IMR-90 (cell line): Measurements from ENCODE around the gene FOSL2. TPM values are rescaled to one million over a fixed set of nuclear protein-coding genes. Genes with fewer than 3 reads are reported as not detected.
A peak's percentile ranks its signal among the peaks of the same experiment; 100 is the strongest.

ENCODE experiments used
- ATAC-seq: fragments of 200-7000 bp; cut with Tn5 transposase; 2 replicates; pipeline ENCODE4 v1.9.1; 2020; ENCODE audit warnings: low read depth, mild to moderate bottlenecking, moderate library complexity
- BruUV-seq: library from RNA; stranded (reverse); fragments of 400-500 nt; replicated peaks from 2 replicates; lab custom pipeline; 2021; lab: Mats Ljungman, UMichigan
- CTCF ChIA-PET: fragments of 300-600 bp; formaldehyde crosslinking; extraction: SDS; loops from one replicate; lab custom pipeline; 2021; ENCODE audit warnings: antibody characterized with exemption; lab: Yijun Ruan, JAX
- POLR2A ChIA-PET: fragments of 300-600 bp; sonication (Branson Sonifier 250); formaldehyde crosslinking; loops from one replicate; lab custom pipeline; 2022; ENCODE audit warnings: antibody characterized with exemption; ENCODE audit not compliant: unreplicated experiment; lab: Charles Lee
- DNase-seq: peaks from one replicate; pipeline ENCODE4 v3.0.0; 2013
- H2AFZ ChIP-seq: replicated peaks from 2 replicates; pipeline ENCODE3; 2013; ENCODE audit warnings: low read length, mild to moderate bottlenecking; ENCODE audit not compliant: poor library complexity
- H2AK5ac ChIP-seq: 2 replicates; pipeline ENCODE4 v1.6.1; 2013; ENCODE audit warnings: low read depth, low read length, inconsistent platforms
- H2AK9ac ChIP-seq: replicated peaks from 2 replicates; pipeline ENCODE3; 2013; ENCODE audit warnings: mild to moderate bottlenecking, low read depth, low read length, moderate library complexity; ENCODE audit not compliant: poor library complexity
- H2BK120ac ChIP-seq: 2 replicates; pipeline ENCODE4 v1.6.1; 2013; ENCODE audit warnings: low read depth, low read length, inconsistent platforms
- H2BK15ac ChIP-seq: 3 replicates; pipeline ENCODE4 v1.6.1; 2013; ENCODE audit warnings: low read depth, low read length, inconsistent platforms
- H2BK20ac ChIP-seq: 2 replicates; pipeline ENCODE4 v1.6.1; 2013; ENCODE audit warnings: low read depth, mild to moderate bottlenecking, inconsistent platforms, low read length, moderate library complexity
- H2BK5ac ChIP-seq: 2 replicates; pipeline ENCODE4 v1.6.1; 2013; ENCODE audit warnings: mild to moderate bottlenecking, low read depth, low read length, inconsistent platforms; ENCODE audit not compliant: poor library complexity, severe bottlenecking
- H3K14ac ChIP-seq: replicated peaks from 2 replicates; pipeline ENCODE4 v1.6.1; 2013; ENCODE audit warnings: low read depth, low read length, inconsistent platforms
- H3K18ac ChIP-seq: 2 replicates; pipeline ENCODE4 v1.6.1; 2013; ENCODE audit warnings: low read depth, low read length, control low read depth
- H3K23ac ChIP-seq: 2 replicates; pipeline ENCODE4 v1.6.1; 2013; ENCODE audit warnings: low read depth, low read length, inconsistent platforms
- H3K27ac ChIP-seq: 2 replicates; pipeline ENCODE4 v1.5.1; 2013; ENCODE audit warnings: mild to moderate bottlenecking, control low read depth, low read length; ENCODE audit not compliant: insufficient read depth
- H3K27me3 ChIP-seq: 2 replicates; pipeline ENCODE4 v1.6.1; 2013; ENCODE audit warnings: low read length; ENCODE audit not compliant: control insufficient read depth, insufficient read depth
- H3K36me3 ChIP-seq: 2 replicates; pipeline ENCODE4 v1.6.1; 2013; ENCODE audit warnings: low read length, mixed read lengths; ENCODE audit not compliant: control insufficient read depth, insufficient read depth
- H3K4ac ChIP-seq: 2 replicates; pipeline ENCODE4 v1.6.1; 2013; ENCODE audit warnings: low read depth, low read length, inconsistent platforms
- H3K4me1 ChIP-seq: 2 replicates; pipeline ENCODE4 v1.6.1; 2013; ENCODE audit warnings: low read length, mixed read lengths; ENCODE audit not compliant: control insufficient read depth, insufficient read depth
- H3K4me2 ChIP-seq: 2 replicates; pipeline ENCODE4 v1.6.1; 2013; ENCODE audit warnings: low read depth, mild to moderate bottlenecking, control low read depth, low read length, moderate library complexity
- H3K4me3 ChIP-seq: 2 replicates; pipeline ENCODE4 v1.5.1; 2013; ENCODE audit warnings: low read depth, mild to moderate bottlenecking, control low read depth, low read length, moderate library complexity; ENCODE audit not compliant: insufficient read depth
- H3K56ac ChIP-seq: 2 replicates; pipeline ENCODE4 v1.6.1; 2013; ENCODE audit warnings: low read length, inconsistent platforms; ENCODE audit not compliant: insufficient read depth; ENCODE audit errors: extremely low read depth
- H3K79me1 ChIP-seq, 2 experiments: 2 replicates each; pipeline ENCODE4 v1.6.1; 2013; ENCODE audit warnings: low read length in 2 of 2, inconsistent platforms in 1 of 2, low read depth in 1 of 2
- H3K9ac ChIP-seq: 2 replicates; pipeline ENCODE4 v1.6.1; 2013; ENCODE audit warnings: low read depth, low read length, control low read depth
- H3K9me1 ChIP-seq: 2 replicates; pipeline ENCODE4 v1.6.1; 2013; ENCODE audit warnings: low read length, inconsistent platforms; ENCODE audit not compliant: insufficient read depth
- H3K9me3 ChIP-seq: 2 replicates; pipeline ENCODE4 v1.6.1; 2013; ENCODE audit warnings: low read length; ENCODE audit not compliant: control insufficient read depth, insufficient read depth
- H4K20me1 ChIP-seq: 2 replicates; pipeline ENCODE4 v1.6.1; 2013; ENCODE audit warnings: low read length, inconsistent platforms; ENCODE audit not compliant: insufficient read depth
- H4K5ac ChIP-seq: 2 replicates; pipeline ENCODE4 v1.6.1; 2013; ENCODE audit warnings: mild to moderate bottlenecking, low read depth, low read length, control low read depth
- H4K8ac ChIP-seq, 2 experiments: 2 replicates each; pipeline ENCODE4 v1.6.1; 2013; ENCODE audit warnings: low read depth in 2 of 2, low read length in 2 of 2, control low read depth in 1 of 2, inconsistent platforms in 1 of 2
- H4K91ac ChIP-seq: 2 replicates; pipeline ENCODE4 v1.6.1; 2013; ENCODE audit warnings: low read depth, low read length, inconsistent platforms; ENCODE audit not compliant: insufficient read depth
- CEBPB ChIP-seq: IDR thresholded peaks from 2 replicates; pipeline ENCODE4 v1.6.1; 2012; ENCODE audit warnings: low read depth, low read length, improper control_type of control experiment
- MAZ ChIP-seq: IDR thresholded peaks from 2 replicates; pipeline ENCODE4 v1.6.1; 2012; ENCODE audit warnings: low read depth, mild to moderate bottlenecking, low read length, improper control_type of control experiment, moderate library complexity, borderline replicate concordance
- RFX5 ChIP-seq: IDR thresholded peaks from 2 replicates; pipeline ENCODE4 v1.8.0; 2012; ENCODE audit warnings: low read depth, mild to moderate bottlenecking, low read length, moderate library complexity
- WGBS, 2 experiments: methylation state at CpG; one replicate each; pipeline versions ENCODE4 v1.1.5 to v1.1.7; 2013; ENCODE audit warnings: missing lambda C conversion rate in 2 of 2; ENCODE audit not compliant: insufficient read length in 1 of 2; ENCODE audit errors: extremely low coverage in 2 of 2; 5-methylcytosine and 5-hydroxymethylcytosine counted together
- dilution Hi-C: fragments of 300-500 bp; cut with HindIII; formaldehyde crosslinking; loops from one replicate; pipeline ENCODE4 v1.14.3; 2018; ENCODE audit warnings: low sequenced_read_pairs; ENCODE audit not compliant: unreplicated experiment
- in situ Hi-C: fragments of 300-500 bp; cut with MboI; formaldehyde crosslinking; loops from 3 replicates; pipeline ENCODE4 v1.14.3; 2019; ENCODE audit warnings: low sequenced_read_pairs, inconsistent platforms, mixed read lengths
- intact Hi-C: fragments of 100-400 bp; cut with micrococcal nuclease; formaldehyde crosslinking; loops from 2 replicates; pipeline ENCODE4 v1.10.0; 2022
- polyA plus RNA-seq, 3 experiments: library from polyadenylated mRNA; depleted of rRNA; stranded (reverse); fragments of >200 nt; gene quantifications; 2 replicates each; pipeline ENCODE4 v1.2.3, GENCODE V29; 2012; ENCODE audit warnings: low replicate concordance in 1 of 3
- total RNA-seq: library from RNA; depleted of rRNA; stranded (reverse); fragments of >200 nt; gene quantifications from 2 replicates; pipeline ENCODE4 v1.2.3, GENCODE V29; 2012

FOSL2 gene
- total and polyA plus RNA-seq, 2 of the 4 experiments (the other 2 are of a cell fraction) = 31.4 to 46.3 TPM

- Histone ChIP-seq H3K14ac (no peak overlapping the region), H3K9me1 (no peaks in the 10 kb centered on the region), H3K23ac (no peak overlapping the region), H2BK120ac (no peak overlapping the region), H3K56ac (no peak overlapping the region), H3K4me3 (no peak overlapping the region), H2AFZ (no peak overlapping the region), H2AK5ac (no peak overlapping the region), H3K18ac (no peak overlapping the region), H2BK5ac (no peak overlapping the region), H4K5ac (no peak overlapping the region), H2AK9ac (no peak overlapping the region), H3K9ac (no peak overlapping the region), H2BK15ac (no peak overlapping the region), H4K8ac (no peak overlapping the region), H3K27ac (no peak overlapping the region), H3K27me3 (peaks cover 10% of the 10 kb centered on the region), H4K91ac (no peak overlapping the region), H3K4me2 (no peak overlapping the region; the same call in 1 of the 2 replicates), H3K36me3 (no peaks in the 10 kb centered on the region), H4K20me1 (no peaks in the 10 kb centered on the region), H3K4ac (no peak overlapping the region), H3K79me1 (no peaks in the 10 kb centered on the region), H3K4me1 (no peaks in the 10 kb centered on the region), H2BK20ac (no peak overlapping the region), H3K9me3 (no peaks in the 10 kb centered on the region)
- intact Hi-C loops = no loop called here
- dilution Hi-C loops = no loop called here
- ChIA-PET CTCF (no interaction called here), POLR2A (no interaction called here)
- ATAC-seq (peak; percentile 29; the same call in 1 of the 2 replicates), DNase-seq (peak; percentile 61)
- BruUV-seq = no TSS peak
- WGBS, 2 experiments = 71% methylated on average over 1 of the region's 4 CpGs; no CpG with 5 or more reads in 1 of the 2 experiments
- TF ChIP-seq RFX5 = no peak
- TF ChIP-seq CEBPB = peak; percentile 55
- TF ChIP-seq MAZ = no peak
- in situ Hi-C loops = no loop called here
Measured at GRCh38 chr2:28463893-28464292, 71.2 kb downstream of the FOSL2 start.
